Measurements from ENCODE around the gene IFT20. TPM values are rescaled to one million over a fixed set of nuclear protein-coding genes. Genes with fewer than 3 reads are reported as not detected.

IFT20 gene
- total RNA-seq, 1 experiment from 2014 or later = 21.0 TPM

DNA sequence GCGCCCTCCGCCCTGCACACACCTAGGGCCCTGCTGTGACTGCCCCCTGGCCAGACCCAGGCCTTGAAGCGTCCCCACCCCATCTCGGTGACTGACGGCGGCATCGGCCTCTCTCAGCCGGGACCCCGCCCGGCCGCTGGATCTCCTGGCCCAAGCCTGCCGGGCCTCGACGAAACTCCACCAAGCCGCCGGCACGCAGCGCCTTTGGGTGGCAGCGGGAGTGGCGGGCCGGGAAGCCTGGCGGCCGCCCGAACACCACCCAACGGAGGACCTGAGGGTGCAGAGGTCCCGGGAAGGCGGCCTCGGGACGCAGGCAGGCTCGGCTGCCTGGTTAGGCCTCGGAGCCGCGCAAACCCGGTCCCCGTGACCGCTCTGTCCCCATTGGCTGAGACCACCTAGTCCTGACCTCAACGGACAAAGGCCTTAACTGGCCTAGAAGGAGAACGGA, 28.3 kb downstream of the IFT20 start:
- Histone ChIP-seq H4K8ac (replicated peaks; ENCODE audit: insufficient read length, low read depth, low read length) (no peak overlapping the region), H4K91ac (ENCODE audit: insufficient read length, low read depth, low read length) (no peak overlapping the region), H2BK5ac (ENCODE audit: insufficient read length, low read length) (no peak overlapping the region), H3K4ac (ENCODE audit: low read depth, low read length) (no peak overlapping the region), H3K9ac (ENCODE audit: extremely low read depth, insufficient read length, low read length) (no peak overlapping the region), H3K79me2 (ENCODE audit: insufficient read depth, low read length) (no peaks in the 10 kb centered on the region), H3K9me3 (ENCODE audit: control insufficient read depth, low read depth, low read length) (no peaks in the 10 kb centered on the region), H2AK5ac (ENCODE audit: insufficient read length, low read length) (no peak overlapping the region), H2BK15ac (ENCODE audit: low read depth, low read length) (no peak overlapping the region), H3T11ph (ENCODE audit: low read length) (no peak overlapping the region), H2AFZ (ENCODE audit: low read length) (no peak overlapping the region), H3K27me3 (ENCODE audit: insufficient read depth, low read length) (no peaks in the 10 kb centered on the region), H2BK120ac (ENCODE audit: low read depth, low read length, poor library complexity, severe bottlenecking) (no peak overlapping the region), H3K56ac (ENCODE audit: insufficient read length, low read depth, low read length) (no peak overlapping the region), H3K18ac (ENCODE audit: insufficient read length, low read depth, low read length) (no peak overlapping the region), H3K4me1 (ENCODE audit: insufficient read depth, low read length) (no peaks in the 10 kb centered on the region), H3K14ac (ENCODE audit: insufficient read depth, low read length) (no peak overlapping the region), H3K27ac (ENCODE audit: insufficient read length, low read depth, low read length) (no peak overlapping the region), H3K23ac (ENCODE audit: insufficient read length, low read depth, low read length) (no peak overlapping the region), H2BK20ac (ENCODE audit: low read depth, low read length, poor library complexity, severe bottlenecking) (no peak overlapping the region), H3K23me2 (ENCODE audit: insufficient read length, low read depth, low read length, poor library complexity, severe bottlenecking) (no peaks in the 10 kb centered on the region), H3K79me1 (ENCODE audit: insufficient read depth, low read depth, low read length, poor library complexity, severe bottlenecking) (no peaks in the 10 kb centered on the region), H4K20me1 (ENCODE audit: control insufficient read depth, insufficient read depth, insufficient read length) (no peaks in the 10 kb centered on the region), H3K4me2 (ENCODE audit: insufficient read depth, insufficient read length, low read length) (no peak overlapping the region), H2BK12ac (ENCODE audit: insufficient read length, low read depth, low read length) (no peak overlapping the region), H4K5ac (ENCODE audit: insufficient read length, low read depth, low read length) (no peak overlapping the region)
- peak; percentile 91 for DNase-seq
- H3K4me1 Mint-ChIP-seq = no peaks in the 10 kb centered on the region
- no peaks in the 10 kb centered on the region for H3K36me3 Mint-ChIP-seq (ENCODE audit: insufficient read depth in 1 of 3, low read depth in 3 of 3)
- no peaks in the 10 kb centered on the region for H3K9me3 Mint-ChIP-seq
- H3K27me3 Mint-ChIP-seq (ENCODE audit: low read depth) = no peaks in the 10 kb centered on the region
- TF ChIP-seq, protein P1, sequence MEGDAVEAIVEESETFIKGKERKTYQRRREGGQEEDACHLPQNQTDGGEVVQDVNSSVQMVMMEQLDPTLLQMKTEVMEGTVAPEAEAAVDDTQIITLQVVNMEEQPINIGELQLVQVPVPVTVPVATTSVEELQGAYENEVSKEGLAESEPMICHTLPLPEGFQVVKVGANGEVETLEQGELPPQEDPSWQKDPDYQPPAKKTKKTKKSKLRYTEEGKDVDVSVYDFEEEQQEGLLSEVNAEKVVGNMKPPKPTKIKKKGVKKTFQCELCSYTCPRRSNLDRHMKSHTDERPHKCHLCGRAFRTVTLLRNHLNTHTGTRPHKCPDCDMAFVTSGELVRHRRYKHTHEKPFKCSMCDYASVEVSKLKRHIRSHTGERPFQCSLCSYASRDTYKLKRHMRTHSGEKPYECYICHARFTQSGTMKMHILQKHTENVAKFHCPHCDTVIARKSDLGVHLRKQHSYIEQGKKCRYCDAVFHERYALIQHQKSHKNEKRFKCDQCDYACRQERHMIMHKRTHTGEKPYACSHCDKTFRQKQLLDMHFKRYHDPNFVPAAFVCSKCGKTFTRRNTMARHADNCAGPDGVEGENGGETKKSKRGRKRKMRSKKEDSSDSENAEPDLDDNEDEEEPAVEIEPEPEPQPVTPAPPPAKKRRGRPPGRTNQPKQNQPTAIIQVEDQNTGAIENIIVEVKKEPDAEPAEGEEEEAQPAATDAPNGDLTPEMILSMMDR (conservative IDR thresholded peaks at IDR 0.05) = no peak
- no CpG with 5 or more reads among the region's 38 CpGs for WGBS (ENCODE audit: extremely low coverage, insufficient read length, low lambda C conversion rate)
- H3K4me3 Mint-ChIP-seq = no peak overlapping the region
- no peak overlapping the region for H3K27ac Mint-ChIP-seq
